Neuronal stem cell (in vitro differentiated cells): Measurements from ENCODE around the gene SLC2A10.
A peak's percentile ranks its signal among the peaks of the same experiment; 100 is the strongest.

ENCODE experiments used
- DNase-seq: peaks from one replicate; pipeline ENCODE4 v3.0.0-alpha.2; 2013; ENCODE audit warnings: low spot score
- H2AFZ ChIP-seq: one replicate; pipeline ENCODE4 v1.6.1; 2013; ENCODE audit warnings: mild to moderate bottlenecking, low read length, inconsistent platforms
- H2AK5ac ChIP-seq: 2 replicates; pipeline ENCODE4 v1.6.1; 2013; ENCODE audit warnings: low read depth, mild to moderate bottlenecking, inconsistent platforms, low read length, moderate library complexity, mixed read lengths
- H2BK120ac ChIP-seq: 2 replicates; pipeline ENCODE4 v1.6.1; 2013; ENCODE audit warnings: low read depth, mild to moderate bottlenecking, inconsistent platforms, low read length, moderate library complexity, mixed read lengths
- H2BK12ac ChIP-seq: one replicate; pipeline ENCODE4 v1.6.1; 2013; ENCODE audit warnings: low read length, inconsistent platforms
- H2BK15ac ChIP-seq: 2 replicates; pipeline ENCODE4 v1.6.1; 2013; ENCODE audit warnings: mild to moderate bottlenecking, low read length, inconsistent platforms, mixed read lengths
- H2BK5ac ChIP-seq: one replicate; pipeline ENCODE4 v1.6.1; 2013; ENCODE audit warnings: inconsistent platforms, mild to moderate bottlenecking, low read length, moderate library complexity
- H3K14ac ChIP-seq: one replicate; pipeline ENCODE4 v1.6.1; 2013; ENCODE audit warnings: low read length, inconsistent platforms
- H3K18ac ChIP-seq: 2 replicates; pipeline ENCODE4 v1.6.1; 2013; ENCODE audit warnings: low read length, inconsistent platforms
- H3K23ac ChIP-seq: 2 replicates; pipeline ENCODE4 v1.6.1; 2013; ENCODE audit warnings: low read depth, mild to moderate bottlenecking, mixed read lengths, low read length, inconsistent platforms; ENCODE audit not compliant: poor library complexity
- H3K27ac ChIP-seq: replicated peaks from 3 replicates; pipeline ENCODE4 v1.5.1; 2013; ENCODE audit warnings: low read length, inconsistent platforms
- H3K27me3 ChIP-seq, 3 experiments: 2 replicates each; pipeline ENCODE4 v1.6.1; 2013; ENCODE audit warnings: low read length in 3 of 3, mild to moderate bottlenecking in 2 of 3, inconsistent platforms in 1 of 3, low read depth in 1 of 3, mixed read lengths in 1 of 3, moderate library complexity in 1 of 3; ENCODE audit not compliant: control insufficient read depth in 3 of 3, insufficient read depth in 3 of 3
- H3K36me3 ChIP-seq, 2 donors: replicated peaks in 1 of 2; 2 replicates each; pipeline ENCODE4 v1.6.1; 2013; ENCODE audit warnings: low read length in 2 of 2; ENCODE audit not compliant: control insufficient read depth in 2 of 2, insufficient read depth in 2 of 2
- H3K4ac ChIP-seq: 2 replicates; pipeline ENCODE4 v1.6.1; 2013; ENCODE audit warnings: inconsistent platforms, mild to moderate bottlenecking, low read length, moderate library complexity
- H3K4me1 ChIP-seq, 2 donors: 1 replicate in 1 of 2; 2 replicates in 1 of 2; pipeline ENCODE4 v1.6.1; 2013; ENCODE audit warnings: low read length in 2 of 2, low read depth in 1 of 2; ENCODE audit not compliant: control insufficient read depth in 2 of 2, insufficient read depth in 1 of 2
- H3K4me2 ChIP-seq: one replicate; pipeline ENCODE4 v1.6.1; 2013; ENCODE audit warnings: mild to moderate bottlenecking, low read length, inconsistent platforms; ENCODE audit not compliant: insufficient read depth, poor library complexity, severe bottlenecking
- H3K4me3 ChIP-seq, 2 donors: 2 replicates each; pipeline ENCODE4 v1.5.1; 2013; ENCODE audit warnings: low read length in 2 of 2, mild to moderate bottlenecking in 2 of 2, inconsistent platforms in 1 of 2, moderate library complexity in 1 of 2
- H3K79me1 ChIP-seq: one replicate; pipeline ENCODE4 v1.6.1; 2013; ENCODE audit warnings: low read depth, mild to moderate bottlenecking, inconsistent platforms, low read length, moderate library complexity
- H3K9ac ChIP-seq: one replicate; pipeline ENCODE4 v1.6.1; 2013; ENCODE audit warnings: mild to moderate bottlenecking, low read depth, low read length, inconsistent platforms; ENCODE audit not compliant: poor library complexity
- H3K9me3 ChIP-seq, 2 donors: replicated peaks in 1 of 2; 2 replicates each; pipeline versions ENCODE3 to v1.6.1; 2013; ENCODE audit warnings: low read length in 2 of 2, mild to moderate bottlenecking in 2 of 2, inconsistent platforms in 1 of 2, low read depth in 1 of 2, mixed read lengths in 1 of 2, moderate library complexity in 1 of 2; ENCODE audit not compliant: control insufficient read depth in 2 of 2, insufficient read depth in 1 of 2
- H4K8ac ChIP-seq: one replicate; pipeline ENCODE4 v1.6.1; 2013; ENCODE audit warnings: low read depth, mild to moderate bottlenecking, inconsistent platforms, low read length, moderate library complexity
- H4K91ac ChIP-seq: one replicate; pipeline ENCODE4 v1.6.1; 2013; ENCODE audit warnings: low read length, low read depth, mild to moderate bottlenecking, inconsistent platforms; ENCODE audit not compliant: poor library complexity
- WGBS, 2 donors: extraction: QIAGEN DNeasy Blood & Tissue Kit; methylation state at CpG; one replicate each; pipeline ENCODE4 v1.1.7; 2013; ENCODE audit warnings: missing lambda C conversion rate in 2 of 2, mixed read lengths in 1 of 2; ENCODE audit not compliant: insufficient read length in 2 of 2, insufficient replicate concordance in 1 of 2; ENCODE audit errors: extremely low coverage in 2 of 2; 5-methylcytosine and 5-hydroxymethylcytosine counted together

SLC2A10 gene

DNA sequence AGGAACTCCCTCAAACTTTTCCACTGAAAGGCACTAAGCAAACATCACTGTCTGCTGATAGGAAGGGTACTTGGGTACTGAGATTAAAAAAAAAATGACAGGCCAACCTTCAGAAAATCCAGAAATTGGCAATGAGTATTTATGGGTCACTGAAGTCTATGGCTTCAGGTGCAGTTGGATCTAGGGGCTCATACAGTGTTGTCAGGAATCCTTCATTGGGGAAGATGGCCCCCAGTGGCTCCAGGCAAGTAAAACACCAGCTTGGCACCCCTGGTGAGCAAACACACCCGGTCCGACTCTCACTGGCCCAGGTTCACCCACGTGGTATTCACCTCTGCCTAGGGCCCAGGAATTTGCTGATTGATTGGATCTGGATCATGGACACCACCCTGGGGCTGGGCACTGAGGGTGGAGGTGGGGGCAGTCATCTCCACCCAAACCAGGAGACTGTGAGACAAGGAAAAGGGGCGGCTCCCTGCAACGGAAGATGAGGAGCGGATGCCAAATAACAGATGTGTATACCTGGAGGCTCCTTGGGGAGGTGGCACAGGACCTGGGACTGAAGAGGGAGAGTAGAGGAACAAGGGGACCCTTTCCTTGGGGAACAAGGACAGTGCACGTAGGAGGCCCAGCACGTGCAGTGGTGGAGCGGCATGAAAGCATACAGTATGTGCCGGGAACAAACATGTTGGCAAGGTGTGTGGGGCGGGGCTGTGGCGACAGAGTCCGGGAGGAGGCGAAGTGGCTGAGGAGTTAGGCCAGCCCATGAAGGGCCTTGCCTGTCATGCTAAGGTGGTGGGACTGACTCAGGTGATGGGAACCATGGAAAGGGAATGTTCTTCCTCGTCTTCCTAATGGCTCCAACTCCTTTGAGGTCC is 4.7 kb downstream of the SLC2A10 start:
- H3K79me1 ChIP-seq = no peaks in the 10 kb centered on the region
- H3K14ac ChIP-seq = no peak overlapping the region
- no peak overlapping the region for H3K23ac ChIP-seq
- H2BK12ac ChIP-seq = no peak overlapping the region
- no peak overlapping the region for H4K8ac ChIP-seq
- no peak overlapping the region for H2BK120ac ChIP-seq
- no peak overlapping the region for H2AFZ ChIP-seq
- H3K9ac ChIP-seq = no peak overlapping the region
- no CpG with 5 or more reads among the region's 15 CpGs for WGBS, 2 donors
- H3K18ac ChIP-seq = peak overlapping the region; percentile 24
- no peak overlapping the region for H3K27ac ChIP-seq
- no peak overlapping the region for H4K91ac ChIP-seq
- H3K4me2 ChIP-seq = no peak overlapping the region
- peaks cover 0 to 12% of the 10 kb centered on the region in 2 donors for H3K4me1 ChIP-seq
- H3K27me3 ChIP-seq = no peaks in the 10 kb centered on the region
- no peak overlapping the region for H3K4ac ChIP-seq
- no peak for DNase-seq
- H2BK15ac ChIP-seq = peak overlapping the region; percentile 35
- H3K4me3 ChIP-seq = no peak overlapping the region
- H3K36me3 ChIP-seq = no peaks in the 10 kb centered on the region
- H3K9me3 ChIP-seq = no peaks in the 10 kb centered on the region
- no peak overlapping the region for H2AK5ac ChIP-seq
- no peak overlapping the region for H2BK5ac ChIP-seq

DNA sequence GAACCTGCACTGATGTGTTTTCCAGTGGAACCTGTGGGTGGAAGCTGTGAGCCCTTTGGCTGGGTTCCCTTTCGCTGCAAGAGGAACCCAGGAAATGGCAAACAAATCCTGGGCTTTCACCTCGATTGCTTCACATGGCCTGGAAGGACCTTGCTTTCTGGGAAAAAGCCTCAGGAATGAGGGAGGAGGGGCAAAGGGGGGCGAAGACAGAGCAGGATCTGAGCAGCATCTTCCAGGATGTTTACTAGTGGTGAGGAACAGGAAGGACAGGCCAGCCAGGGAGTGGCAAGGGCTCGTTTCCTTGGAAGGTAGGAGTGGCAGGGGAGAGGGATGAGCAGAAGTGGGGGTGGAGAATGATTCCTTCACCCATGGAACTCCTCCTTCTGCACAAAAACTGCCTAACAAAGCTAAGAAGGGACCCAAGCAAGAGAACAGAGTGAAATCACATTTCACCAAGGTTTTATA is 5.9 kb downstream of the SLC2A10 start:
- H2BK5ac ChIP-seq = no peak overlapping the region
- H3K4me2 ChIP-seq = no peak overlapping the region
- H3K14ac ChIP-seq = no peak overlapping the region
- no peaks in the 10 kb centered on the region for H3K36me3 ChIP-seq
- no peak overlapping the region for H2BK120ac ChIP-seq
- no peak overlapping the region for H3K4ac ChIP-seq
- no peak overlapping the region for H3K4me3 ChIP-seq
- no peak overlapping the region for H3K18ac ChIP-seq
- H4K91ac ChIP-seq = no peak overlapping the region
- no peaks in the 10 kb centered on the region for H3K27me3 ChIP-seq
- H4K8ac ChIP-seq = no peak overlapping the region
- H2AK5ac ChIP-seq = no peak overlapping the region
- no peaks in the 10 kb centered on the region for H3K79me1 ChIP-seq
- H2BK15ac ChIP-seq = no peak overlapping the region
- H3K9ac ChIP-seq = no peak overlapping the region
- no CpG with 5 or more reads among the region's 4 CpGs for whole genome bisulfite sequencing, 2 donors
- no peak overlapping the region for H3K27ac ChIP-seq
- H3K9me3 ChIP-seq = no peaks in the 10 kb centered on the region
- no peak overlapping the region for H2BK12ac ChIP-seq
- peak overlapping the region; percentile 46 for H2AFZ ChIP-seq
- H3K23ac ChIP-seq = no peak overlapping the region
- DNase-seq = no peak
- H3K4me1 ChIP-seq = peaks cover 0 to 10% of the 10 kb centered on the region in 2 donors

DNA sequence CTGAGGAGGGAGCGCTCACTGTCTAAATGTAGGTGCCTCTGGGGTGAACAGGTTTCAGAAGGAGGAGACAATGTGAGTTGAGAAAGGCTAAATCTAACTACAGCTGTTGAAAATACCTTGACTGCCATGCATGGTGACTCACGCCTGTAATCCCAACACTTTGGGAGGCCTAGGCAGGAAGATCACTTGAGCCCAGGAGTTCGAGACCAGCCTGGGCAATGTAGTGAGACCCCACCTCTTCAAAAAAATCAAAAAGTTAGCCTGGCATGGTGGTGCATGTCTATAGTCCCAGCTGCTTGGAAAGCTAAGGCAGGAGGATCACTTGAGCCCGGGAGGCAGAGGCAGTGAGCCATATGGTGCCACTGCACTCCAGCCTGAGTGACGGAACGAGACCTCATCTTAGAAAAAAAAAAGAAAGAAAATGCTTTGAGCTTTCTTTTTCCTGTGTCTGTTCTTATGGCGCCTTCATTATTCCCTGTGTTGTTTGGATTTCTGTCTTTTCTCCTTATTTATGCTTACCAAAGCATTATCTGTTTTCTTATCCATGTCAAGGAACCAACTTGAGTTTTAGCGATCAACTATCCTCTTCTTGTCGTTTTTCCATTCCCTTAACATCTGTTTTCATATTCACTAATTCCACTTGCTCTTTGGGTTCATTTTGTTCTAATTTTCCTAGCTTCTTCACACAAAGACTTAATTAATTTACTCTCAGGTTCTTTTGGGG is 8.5 kb downstream of the SLC2A10 start:
- Histone ChIP-seq H3K27me3 (no peaks in the 10 kb centered on the region), H3K23ac (no peak overlapping the region), H3K18ac (no peak overlapping the region), H3K4me3 (no peak overlapping the region), H3K4me2 (no peak overlapping the region), H3K9me3 (peaks cover 0 to 2% of the 10 kb centered on the region in 2 donors), H2BK12ac (no peak overlapping the region), H3K14ac (no peak overlapping the region), H3K36me3 (no peaks in the 10 kb centered on the region), H3K4me1 (peaks cover 0 to 5% of the 10 kb centered on the region in 2 donors), H4K91ac (no peak overlapping the region), H2BK120ac (no peak overlapping the region), H2AK5ac (no peak overlapping the region), H3K9ac (no peak overlapping the region), H3K27ac (no peak overlapping the region), H2AFZ (no peak overlapping the region), H2BK15ac (no peak overlapping the region), H3K79me1 (no peaks in the 10 kb centered on the region), H3K4ac (no peak overlapping the region), H4K8ac (no peak overlapping the region), H2BK5ac (no peak overlapping the region)
- WGBS, 2 donors = no CpG with 5 or more reads among the region's 9 CpGs
- no peak for DNase-seq

GRCh38 chr20:46720019-46720418 is 10.6 kb downstream of the SLC2A10 start:
- H3K18ac ChIP-seq = no peak overlapping the region
- H3K4me3 ChIP-seq = no peak overlapping the region
- no peak for DNase-seq
- no peak overlapping the region for H3K4ac ChIP-seq
- WGBS, 2 donors = no CpG with 5 or more reads among the region's 1 CpG
- no peak overlapping the region for H4K8ac ChIP-seq
- no peak overlapping the region for H3K14ac ChIP-seq
- H3K23ac ChIP-seq = no peak overlapping the region
- no peak overlapping the region for H2BK120ac ChIP-seq
- H2BK15ac ChIP-seq = no peak overlapping the region
- no peak overlapping the region for H4K91ac ChIP-seq
- H3K27ac ChIP-seq = no peak overlapping the region
- H2AFZ ChIP-seq = no peak overlapping the region
- H3K4me2 ChIP-seq = no peak overlapping the region
- H3K27me3 ChIP-seq = no peaks in the 10 kb centered on the region
- no peaks in the 10 kb centered on the region for H3K79me1 ChIP-seq
- H3K4me1 ChIP-seq = peaks cover 0 to 5% of the 10 kb centered on the region in 2 donors
- no peak overlapping the region for H2BK5ac ChIP-seq
- H3K9me3 ChIP-seq = peaks cover 0 to 2% of the 10 kb centered on the region in 2 donors
- no peak overlapping the region for H2BK12ac ChIP-seq
- no peak overlapping the region for H2AK5ac ChIP-seq
- H3K9ac ChIP-seq = no peak overlapping the region
- no peaks in the 10 kb centered on the region for H3K36me3 ChIP-seq
